Activated T-helper 1 cell treated with anti-CD3 and anti-CD28 coated beads, Interleukin-2, amount 50 U/mL, for 16 hours (primary cell): ENCODE measurements around the gene EGFLAM.

ENCODE experiments used
- DNase-seq, 2 donors: peaks; one replicate each; pipeline ENCODE4 v3.0.0-alpha.2; 2020; ENCODE audit warnings: low read depth in 1 of 2, low spot score in 1 of 2

Gene EGFLAM

DNA sequence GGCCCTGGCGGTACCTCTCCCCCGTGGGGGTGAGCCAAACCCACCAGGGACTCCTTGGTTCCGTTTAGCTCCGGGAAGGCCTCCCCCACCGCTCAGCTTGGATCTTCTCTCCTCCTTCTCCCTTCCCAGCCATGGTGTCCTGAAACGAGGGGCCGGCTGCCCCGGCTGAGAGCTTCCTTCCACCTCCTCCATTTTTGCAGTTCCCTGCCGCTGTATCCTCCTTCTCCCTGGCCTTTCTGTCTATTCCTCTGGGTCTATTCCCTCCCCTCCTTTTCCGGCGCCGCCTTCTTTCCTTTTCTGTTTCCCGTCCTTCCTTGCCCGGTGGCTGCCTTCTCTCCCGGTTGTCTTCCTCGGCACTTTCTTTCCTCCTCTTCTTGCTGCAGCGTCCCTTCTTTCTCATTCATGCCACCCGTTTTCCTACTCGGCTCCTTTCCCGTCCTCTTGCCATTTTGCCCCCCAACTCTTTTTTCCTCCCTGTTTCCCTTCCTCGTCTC lies 187.7 kb downstream of the EGFLAM start:
- DNase-seq, result no peak

DNA sequence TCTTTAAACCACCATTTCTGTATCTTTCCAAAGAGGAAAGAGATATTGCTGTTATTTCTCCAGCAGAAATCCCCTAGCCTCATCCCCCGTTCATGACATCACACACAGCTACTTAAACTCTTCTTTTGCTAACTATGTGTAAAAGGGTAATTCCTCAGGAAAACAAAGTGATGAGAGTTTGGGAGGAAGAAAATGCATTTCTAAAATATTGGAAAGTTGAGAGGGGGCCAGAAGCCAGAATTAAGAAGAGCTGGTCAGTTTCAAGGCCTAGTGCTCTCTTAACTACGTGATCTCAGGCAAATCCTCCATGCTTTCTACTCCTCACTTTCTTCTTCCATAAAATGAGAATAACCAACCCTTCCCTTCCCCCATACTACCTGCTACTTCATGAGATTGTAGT lies 188.7 kb downstream of the EGFLAM start:
- no peak for DNase-seq

DNA sequence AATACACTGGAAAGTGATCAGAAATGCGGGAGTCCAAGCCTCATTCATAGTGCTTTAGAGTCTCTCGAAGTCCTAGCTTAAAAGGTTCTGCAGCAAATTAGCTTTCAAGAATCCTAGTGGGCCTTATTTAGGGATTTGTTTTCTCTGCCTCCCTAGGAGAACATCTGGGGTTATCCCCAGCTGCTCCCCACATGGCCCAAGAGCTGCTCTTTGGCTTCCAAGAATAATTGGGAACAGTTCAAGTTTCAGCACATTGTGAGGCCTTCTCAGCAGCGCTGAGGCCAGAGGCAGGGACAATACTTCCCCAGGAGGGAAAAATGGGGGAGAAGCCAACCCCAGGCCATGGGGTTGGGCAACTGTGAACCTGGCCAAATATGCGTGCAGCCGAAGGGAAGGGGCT lies 189.4 kb downstream of the EGFLAM start:
- DNase-seq, result no peak

DNA sequence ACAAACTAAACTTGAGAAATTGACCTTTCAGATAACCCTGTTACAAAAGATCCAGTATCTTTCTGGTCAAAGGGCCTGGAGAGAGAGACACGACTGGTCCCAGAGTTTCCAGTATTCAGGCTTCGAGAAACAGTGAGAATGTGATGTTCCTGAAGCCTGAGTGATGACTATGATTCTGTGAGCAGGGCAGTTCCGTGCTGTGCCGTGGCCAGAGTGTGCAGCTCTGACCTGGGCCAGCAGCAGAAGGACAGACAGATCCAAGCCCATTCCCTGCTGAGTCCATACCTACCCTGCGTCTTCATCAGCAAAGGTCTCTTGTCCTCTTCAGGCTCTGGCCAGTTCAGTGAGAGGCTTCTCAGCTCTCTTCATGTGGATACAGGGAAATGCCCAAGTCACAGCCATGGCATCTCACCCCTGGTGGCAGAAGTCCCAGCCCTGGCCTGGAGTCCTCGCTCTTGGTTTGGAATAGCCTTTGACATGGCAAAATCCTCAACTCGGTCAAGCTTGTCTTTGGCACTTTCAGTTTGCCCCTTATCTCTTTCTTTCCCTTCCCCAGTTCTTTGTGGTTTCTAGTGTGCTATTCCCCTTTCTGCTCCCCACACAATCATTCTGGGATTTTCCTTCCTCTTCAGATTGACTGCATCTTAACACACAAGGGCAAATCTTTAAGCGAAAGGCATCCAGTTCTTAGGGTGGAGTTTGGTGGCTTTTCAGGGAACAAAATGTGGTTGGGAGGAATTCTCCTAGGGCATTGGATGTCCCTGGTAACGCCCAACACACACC lies 190.4 kb downstream of the EGFLAM start:
- no peak for DNase-seq

DNA sequence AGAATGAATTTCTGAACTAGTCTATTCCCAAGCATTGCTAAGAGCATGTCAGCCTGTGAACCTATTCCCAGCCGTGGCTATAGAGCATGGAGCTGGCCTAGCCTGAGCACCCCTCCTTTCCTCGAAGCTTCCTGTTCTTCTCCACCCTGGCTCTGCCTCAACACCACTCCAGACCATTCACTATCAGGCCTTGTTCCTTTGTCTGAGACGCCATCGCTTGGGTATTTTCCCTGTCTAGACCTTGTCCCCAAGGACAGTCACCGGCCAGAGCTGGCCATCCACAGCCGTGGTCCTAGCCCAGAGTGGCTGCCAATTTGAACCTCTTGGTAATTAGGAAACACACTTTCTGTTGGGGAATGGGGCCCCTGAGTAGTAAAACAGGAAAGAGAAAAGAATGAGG lies 192.3 kb downstream of the EGFLAM start:
- DNase-seq, result no peak

DNA sequence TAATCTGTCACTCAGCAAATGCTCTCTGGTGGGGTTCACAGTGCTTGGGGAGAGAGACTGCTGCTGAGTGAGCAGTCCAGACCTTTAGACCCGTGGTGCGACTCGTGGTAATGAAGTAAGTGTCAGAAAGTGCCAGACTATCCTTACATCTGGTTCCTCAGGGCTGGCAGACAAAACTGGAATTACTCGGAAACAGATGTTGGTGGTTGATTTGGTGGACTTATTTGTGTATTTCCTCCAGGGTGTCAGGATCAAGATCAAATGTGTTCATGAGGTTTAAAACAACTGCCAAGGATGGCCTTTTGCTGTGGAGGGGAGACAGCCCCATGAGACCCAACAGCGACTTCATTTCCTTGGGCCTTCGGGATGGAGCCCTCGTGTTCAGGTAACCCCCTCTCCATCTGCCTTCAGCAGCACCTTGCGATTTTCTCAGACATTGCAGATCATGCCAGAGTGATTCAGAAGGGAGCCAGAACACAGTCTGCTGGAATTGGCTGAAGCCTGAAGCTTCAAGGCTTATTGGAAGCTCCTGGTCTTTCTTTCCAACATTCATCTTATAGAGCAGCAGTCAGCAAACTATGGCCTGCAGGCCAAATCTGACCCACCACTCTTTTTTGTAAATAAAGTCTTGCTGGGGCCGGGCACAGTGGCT lies 192.8 kb downstream of the EGFLAM start:
- DNase-seq, result no peak

DNA sequence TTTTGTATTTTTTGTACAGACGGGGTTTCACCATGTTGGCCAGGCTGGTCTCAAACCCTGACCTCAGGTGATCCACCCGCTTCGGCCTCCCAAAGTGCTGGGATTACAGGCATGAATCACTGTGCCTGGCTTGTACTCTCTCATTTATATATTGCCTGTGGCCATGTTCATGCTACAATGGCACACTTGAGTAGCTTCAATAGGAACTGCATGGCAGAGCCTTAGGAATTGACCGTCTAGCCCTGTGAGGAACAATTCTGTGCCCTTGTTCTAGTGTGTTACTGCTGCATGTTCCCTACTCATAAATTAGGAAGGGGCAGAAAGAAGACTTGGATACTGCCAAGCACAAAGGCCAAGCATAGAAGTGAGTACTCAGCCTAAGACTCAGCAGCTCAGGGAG lies 193.8 kb downstream of the EGFLAM start:
- no peak for DNase-seq

DNA sequence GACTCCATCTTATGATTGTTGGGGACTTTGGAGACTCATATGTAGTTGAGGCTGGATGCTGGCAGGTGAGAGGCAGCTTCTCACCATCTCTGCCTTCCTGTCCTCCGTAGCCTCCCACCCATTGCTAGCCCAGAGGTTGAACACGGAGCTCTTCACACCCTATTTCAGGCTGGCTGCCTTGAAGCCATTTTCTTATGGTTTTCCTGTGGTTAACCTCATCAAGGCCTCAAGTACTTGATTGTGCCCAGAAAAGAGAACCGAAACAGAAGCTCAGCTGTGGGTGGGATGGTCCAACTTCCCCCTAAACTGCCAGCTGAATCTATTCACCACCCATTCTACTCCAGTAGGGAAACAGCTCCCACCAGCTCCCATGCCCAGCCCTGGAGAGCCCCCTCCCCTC lies 195.1 kb downstream of the EGFLAM start:
- no peak for DNase-seq

DNA sequence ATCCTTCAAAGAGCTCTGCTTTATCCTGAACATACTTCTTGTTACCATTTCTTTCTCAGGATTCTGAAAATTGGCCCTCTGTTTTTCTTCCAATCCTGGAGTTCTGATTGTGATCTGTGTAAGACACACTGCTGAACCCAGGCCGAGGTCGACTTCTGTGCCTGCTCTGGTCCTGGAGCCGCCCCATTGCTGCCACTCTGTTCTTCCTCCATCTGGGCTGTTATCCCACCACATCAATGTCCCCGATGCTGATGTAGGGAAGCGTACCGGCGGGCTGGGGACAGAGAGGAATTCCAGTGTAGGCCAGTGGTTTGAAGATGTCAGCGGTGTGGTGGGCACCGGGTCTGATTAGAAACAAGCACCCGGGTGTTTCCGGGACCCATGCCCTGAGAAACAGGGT lies 195.6 kb downstream of the EGFLAM start:
- DNase-seq, result no peak

DNA sequence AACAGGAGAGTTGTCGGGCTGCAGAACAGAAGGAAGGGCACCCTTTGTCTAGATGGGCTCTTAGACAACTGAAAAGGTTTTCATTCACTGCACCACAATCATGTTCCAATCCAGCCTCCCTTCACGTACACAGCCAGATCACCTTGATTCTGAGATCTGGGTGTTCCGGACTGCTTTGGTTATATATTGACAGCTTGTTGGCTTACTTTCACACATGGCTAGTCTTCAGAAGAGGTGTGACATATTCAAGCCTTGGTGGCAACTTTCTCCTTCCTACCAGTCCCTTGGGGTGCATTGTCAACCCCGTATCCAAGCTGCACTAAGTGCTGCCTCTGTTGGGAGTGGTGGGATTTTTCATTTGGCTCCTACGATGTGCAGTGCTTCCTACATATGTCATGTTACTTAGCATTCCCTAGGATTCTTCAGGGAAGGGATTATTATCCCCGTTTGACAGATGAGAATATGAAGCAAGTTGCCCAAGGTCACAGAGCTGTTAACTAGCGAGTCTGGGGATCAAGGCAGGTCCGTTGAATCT lies 197.5 kb downstream of the EGFLAM start:
- DNase-seq, result no peak

DNA sequence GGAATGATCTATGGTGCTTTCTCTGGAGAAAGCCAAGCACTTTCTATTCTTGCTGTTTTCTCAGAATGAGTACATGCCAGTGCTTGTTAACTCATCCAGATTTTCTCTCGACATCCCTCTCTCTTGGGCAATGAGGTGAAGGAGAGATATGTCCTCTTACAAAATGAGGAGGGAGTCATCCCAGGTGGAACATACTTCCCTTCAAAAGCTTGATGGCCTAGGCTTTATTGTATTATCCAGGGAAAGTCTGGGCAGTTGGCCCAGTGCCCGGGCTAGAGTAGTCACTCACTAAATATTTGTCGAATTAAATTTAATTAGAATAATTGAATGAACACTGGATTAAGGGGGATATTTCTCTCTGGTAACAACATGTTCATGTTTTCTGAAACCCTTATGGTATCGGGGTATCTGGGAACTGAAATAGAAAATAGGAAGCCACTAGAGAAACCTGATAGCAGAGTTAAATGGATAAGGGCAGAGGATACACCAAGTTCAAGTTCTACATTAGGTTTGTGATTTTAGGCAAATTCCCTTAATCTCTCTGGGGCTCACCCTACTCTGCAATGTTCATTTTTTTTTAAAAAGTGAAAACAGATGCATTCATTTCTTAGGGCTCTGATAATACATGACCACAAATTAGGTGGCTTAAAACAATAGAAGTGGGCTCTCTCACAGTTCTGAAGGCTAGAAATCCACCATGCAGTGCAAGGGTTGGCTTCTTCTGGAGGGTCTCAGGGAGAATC lies 198.5 kb downstream of the EGFLAM start:
- DNase-seq, result no peak

DNA sequence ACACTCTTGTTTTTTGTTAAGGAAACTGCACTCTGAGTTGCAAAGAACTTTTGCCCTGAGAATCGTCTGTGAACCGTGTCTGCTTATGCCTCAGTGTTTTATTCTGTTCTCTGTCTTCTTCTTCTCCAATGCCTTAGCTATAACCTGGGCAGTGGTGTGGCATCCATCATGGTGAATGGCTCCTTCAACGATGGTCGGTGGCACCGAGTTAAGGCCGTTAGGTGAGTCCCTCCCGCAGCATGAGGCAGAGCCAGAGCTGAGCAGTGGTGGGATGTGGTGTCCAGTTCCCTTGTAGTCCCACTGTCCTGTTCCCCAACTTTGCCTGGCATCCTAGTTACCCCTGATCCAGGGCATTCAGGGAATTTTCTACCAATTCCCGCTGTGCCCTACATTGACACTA lies 199.8 kb downstream of the EGFLAM start:
- no peak for DNase-seq

DNA sequence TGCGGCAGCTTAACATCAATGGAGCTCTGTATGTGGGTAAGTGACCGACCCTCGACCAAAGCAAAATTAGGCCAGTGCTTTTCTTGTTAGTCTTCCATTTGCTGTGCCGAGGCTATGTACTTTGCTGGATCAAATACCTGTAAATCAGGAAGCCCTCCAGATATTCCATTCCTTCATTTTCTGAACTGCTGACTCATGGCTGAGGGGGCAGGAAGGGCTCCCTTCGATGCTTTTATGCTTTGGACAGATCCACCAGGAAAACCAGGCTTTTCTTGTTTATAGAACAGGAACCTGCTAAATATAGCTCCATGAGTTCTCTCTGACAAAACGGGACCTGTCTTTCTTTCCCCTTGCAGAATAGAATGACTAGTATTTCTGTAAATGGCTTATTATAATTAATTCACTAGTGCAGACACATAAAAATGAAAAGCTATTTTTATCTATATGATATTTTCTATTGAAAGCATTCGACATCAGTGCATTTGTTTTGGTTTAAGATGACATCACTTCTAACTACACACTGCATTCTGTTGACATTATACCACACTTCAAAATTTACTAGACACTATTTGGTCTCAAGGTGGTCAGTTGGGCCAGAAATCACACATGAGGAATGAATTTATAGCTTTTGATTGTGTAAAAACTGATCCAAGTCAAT lies 204.7 kb downstream of the EGFLAM start:
- DNase-seq, result no peak

DNA sequence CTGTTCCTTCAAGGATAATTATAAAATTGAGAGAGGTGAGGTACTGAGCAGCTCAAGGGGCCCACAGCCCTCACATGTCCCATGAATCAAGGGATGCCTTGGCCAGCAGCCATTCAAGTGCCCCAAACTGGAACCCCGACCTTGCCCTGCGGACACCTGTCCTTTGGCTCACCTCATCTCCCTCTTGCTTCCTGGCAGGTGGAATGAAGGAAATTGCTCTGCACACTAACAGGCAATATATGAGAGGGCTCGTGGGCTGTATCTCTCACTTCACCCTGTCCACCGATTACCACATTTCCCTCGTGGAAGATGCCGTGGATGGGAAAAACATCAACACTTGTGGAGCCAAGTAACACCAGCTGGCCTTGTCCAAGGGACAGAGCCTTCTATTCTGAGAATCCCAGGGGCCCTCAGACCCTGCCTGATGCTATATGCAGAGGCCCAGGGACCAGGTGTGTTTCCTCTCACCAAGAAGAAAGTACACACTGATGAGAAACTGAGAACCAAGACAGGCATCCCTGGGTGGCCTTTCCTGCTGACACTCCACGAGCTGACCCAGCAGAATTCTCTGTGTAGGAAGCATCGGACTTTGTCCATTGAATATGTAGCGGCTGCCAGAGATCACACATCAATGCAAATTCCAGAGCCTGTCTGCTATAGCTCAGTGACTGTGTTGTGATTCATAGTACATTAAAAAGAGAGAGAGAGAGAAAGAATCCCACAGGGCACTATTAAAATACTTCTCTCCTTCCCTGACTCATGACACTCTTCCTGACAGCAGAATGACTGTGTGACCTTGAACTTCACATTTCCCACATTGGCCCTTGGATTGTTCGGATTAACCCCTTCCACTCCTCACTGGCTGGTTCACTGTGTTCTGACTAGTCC lies 205.5 kb downstream of the EGFLAM start:
- no peak for DNase-seq

DNA sequence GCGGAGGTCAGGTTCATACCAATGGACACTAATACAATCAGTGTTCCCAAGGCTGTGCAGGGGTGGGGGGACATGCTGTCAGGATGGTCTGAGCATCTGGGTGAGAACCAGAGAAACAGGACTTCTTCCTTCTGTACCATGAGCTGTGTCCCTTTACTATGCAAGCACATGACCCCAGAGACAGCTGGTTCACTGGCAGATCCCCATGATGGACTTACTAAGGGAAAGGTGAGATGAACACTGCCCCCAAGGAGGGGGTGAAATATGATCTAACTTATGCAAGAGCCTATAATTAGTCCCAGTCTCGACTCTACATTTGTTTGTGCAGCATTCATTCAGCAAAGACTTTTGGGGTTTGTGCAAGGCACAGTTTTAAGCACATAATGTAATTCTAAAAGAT lies 206.7 kb downstream of the EGFLAM start:
- no peak for DNase-seq

DNA sequence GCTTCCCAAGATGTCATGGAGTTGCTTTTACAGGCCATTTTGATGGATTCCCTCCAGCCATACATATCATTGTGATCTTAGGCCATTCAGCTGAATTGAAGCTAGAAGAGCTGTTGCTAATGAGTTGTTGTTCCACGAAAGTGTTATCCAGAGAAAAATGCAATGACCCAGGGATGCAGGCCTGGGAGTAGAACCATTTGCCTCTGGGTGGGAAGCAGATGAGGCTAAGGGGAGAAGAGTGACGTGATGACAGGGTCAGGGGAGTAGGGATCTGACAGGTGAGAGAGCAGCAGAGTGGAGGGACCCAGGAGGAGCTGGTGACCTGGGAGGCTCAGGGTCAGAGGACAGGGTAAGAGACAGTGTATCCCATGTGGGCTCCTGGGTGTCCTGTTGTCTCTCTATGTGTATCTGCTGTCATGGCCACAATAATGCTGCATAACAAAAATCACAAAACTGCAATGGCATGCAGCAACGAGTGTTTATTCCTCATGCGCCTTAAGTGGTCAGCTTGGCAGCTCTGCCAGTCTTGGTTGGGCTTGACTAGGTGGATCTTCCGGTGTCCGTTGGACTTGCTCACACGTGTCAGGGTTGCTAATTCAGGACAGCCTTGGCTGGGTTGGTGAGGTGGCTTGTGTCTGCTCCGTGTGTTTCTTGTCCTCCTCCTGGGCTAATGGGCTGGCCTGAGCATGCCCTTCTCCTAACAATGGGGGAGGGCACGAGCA lies 207.5 kb downstream of the EGFLAM start:
- DNase-seq, result no peak

DNA sequence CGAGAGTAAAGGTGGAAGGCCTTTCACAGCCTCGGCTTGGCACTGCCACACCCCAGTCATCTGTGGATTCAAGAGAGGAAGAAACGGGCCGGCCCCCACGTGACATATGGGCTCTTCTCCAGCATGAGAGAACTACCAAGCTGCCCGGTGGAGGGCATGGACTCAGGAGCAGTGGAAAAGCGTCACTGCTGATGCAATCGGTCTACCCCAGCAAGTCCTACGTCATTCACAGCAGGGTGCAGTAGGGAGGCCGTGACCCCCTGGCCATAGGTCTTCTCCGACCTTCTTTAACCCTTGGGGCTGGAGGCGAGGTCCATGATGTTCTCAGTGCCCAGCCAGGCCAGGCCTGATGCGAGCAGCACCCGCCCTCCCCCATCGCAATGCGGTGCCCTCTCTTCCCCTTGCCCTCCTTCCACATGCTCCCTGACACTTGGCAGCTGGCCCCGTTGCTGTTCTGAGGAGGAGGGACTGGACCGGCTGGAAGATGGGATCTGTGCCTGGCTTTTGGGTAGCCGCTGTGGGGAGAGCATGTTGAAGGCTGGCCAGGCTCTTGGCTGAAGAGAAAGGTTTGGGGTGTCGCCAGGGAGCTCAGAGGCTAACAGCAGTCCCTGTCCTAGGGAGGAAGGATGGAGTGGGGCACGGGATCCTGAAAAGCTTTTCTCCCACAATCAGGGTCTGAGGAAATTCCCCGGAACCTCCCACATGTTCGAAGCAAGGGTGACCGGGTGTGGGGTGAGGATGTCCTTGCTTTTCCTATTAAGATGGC lies 208.2 kb downstream of the EGFLAM start:
- no peak for DNase-seq

DNA sequence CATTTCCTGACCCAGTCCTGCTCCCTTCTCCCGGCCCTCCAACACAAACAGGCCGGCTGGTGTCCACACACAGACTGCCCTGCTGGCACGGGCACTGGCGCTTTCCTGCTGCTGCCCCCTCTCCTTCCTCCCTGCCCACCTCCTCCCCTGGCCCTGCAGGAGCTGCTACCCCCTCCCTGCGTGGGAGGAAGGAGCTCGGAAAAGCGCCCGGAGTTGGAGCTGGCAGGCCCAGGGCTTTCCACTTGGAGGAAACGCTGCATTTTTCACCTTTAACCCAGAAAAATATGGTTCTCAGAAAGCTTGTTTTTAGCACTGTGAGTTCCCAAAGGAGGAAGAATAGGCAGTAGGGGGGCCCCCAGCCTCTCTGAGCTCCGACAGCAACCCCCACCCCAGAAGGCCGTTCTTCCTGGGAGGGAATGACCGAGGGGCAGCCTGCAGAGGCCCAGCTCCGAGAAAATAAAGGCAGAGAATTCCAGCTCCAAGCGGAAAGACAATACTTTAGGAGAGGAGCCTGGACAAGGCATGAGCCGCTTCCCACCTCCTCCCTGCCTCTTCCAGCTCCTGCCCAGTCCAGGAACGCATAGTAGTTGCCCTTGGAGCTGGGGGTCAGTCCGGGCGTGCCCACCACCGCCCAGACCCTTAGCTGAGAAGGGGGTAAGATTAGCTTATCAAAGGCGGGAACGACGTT lies 209.1 kb downstream of the EGFLAM start:
- DNase-seq, result no peak
